T-helper 1 cell treated with Interleukin-12 subunit alpha and Interleukin-12 subunit beta and Interleukin-4 antibody, amounts not matched to agents 30 μg/mL and 1 μg/mL, for 36 hours (primary cell): ENCODE measurements around the gene TSC22D3.
A peak's percentile ranks its signal among the peaks of the same experiment; 100 is the strongest.
"Not testable (repeated sequence)": the region's sequence is repeated elsewhere in the genome, so short reads cannot be mapped to it uniquely, and the experiment has no call there.

Source experiments
- H3K27ac Mint-ChIP-seq: one replicate; pipeline ENCODE4 v1.8.0; 2021; ENCODE audit warnings: mild to moderate bottlenecking, mixed read lengths
- H3K27me3 Mint-ChIP-seq: one replicate; pipeline ENCODE4 v1.8.0; 2021; ENCODE audit warnings: low read depth, mixed read lengths
- H3K36me3 Mint-ChIP-seq: one replicate; pipeline ENCODE4 v1.8.0; 2021; ENCODE audit warnings: low read depth, mixed read lengths
- H3K4me1 Mint-ChIP-seq: one replicate; pipeline ENCODE4 v1.8.0; 2021; ENCODE audit warnings: low read depth, mixed read lengths
- H3K4me3 Mint-ChIP-seq: one replicate; pipeline ENCODE4 v1.8.0; 2021; ENCODE audit warnings: mild to moderate bottlenecking, moderate library complexity, mixed read lengths
- H3K9me3 Mint-ChIP-seq: one replicate; pipeline ENCODE4 v1.8.0; 2021; ENCODE audit warnings: mixed read lengths

Gene TSC22D3

DNA sequence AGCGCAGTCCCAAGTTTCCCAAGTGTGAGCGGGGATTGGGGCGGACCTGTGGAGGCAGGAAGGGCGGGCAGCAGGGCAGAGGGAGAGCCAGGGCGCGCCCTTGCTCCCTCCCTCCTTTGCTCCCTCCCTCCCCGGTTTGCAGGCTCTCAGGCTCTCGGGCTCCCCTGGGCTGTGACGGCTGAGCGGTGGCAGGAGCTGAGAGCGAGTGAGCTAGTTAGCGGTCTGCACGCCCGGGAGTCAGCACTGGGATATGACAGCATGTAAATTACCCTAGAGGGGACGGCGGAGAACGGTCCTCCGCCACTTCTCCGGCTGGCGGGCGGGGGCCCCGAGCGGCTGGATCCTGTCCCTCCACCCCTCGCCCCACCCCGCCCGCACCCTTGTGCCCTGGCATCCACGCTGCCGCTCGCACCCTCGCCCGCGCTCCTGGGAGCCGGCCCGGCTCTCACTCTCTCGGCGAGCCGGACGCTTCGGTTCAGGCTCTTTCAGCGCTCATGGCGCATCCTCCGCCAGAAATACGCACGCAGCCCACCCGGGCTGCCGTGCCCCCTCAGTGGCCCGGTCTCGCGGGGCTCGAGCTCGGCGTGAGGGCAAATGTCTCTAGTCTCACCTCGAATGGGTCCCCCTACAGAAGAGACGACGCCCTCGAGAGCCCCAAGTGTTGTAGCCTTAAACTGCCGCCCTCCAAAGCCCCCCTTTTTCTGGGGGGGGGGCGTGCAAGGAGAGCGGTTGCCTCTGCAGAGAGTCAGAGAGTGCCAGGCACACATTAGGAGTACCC, at the start of gene TSC22D3:
Gene TSC22D3, minus strand, starts transcription at position 54 of the 778 bp plus-strand sequence. CDS start 368 bp downstream, outside the sequence.
- Mint-ChIP-seq H3K9me3 (no peaks in the 10 kb centered on the region), H3K4me3 (peak within 1 kb of the TSS; percentile 83), H3K4me1 (peaks cover 12% of the 10 kb centered on the region), H3K27ac (peak within 1 kb of the TSS; percentile 57), H3K27me3 (peaks cover 16% of the 10 kb centered on the region), H3K36me3 (no peaks in the 10 kb centered on the region)

GRCh38 chrX:107823456-107823855, 47.9 kb upstream of the TSC22D3 start:
- Mint-ChIP-seq H3K27me3 (peaks cover 18% of the 10 kb centered on the region), H3K36me3 (no peaks in the 10 kb centered on the region), H3K4me3 (no peak overlapping the region), H3K9me3 (no peaks in the 10 kb centered on the region), H3K27ac (no peak overlapping the region), H3K4me1 (peaks cover 18% of the 10 kb centered on the region)

DNA sequence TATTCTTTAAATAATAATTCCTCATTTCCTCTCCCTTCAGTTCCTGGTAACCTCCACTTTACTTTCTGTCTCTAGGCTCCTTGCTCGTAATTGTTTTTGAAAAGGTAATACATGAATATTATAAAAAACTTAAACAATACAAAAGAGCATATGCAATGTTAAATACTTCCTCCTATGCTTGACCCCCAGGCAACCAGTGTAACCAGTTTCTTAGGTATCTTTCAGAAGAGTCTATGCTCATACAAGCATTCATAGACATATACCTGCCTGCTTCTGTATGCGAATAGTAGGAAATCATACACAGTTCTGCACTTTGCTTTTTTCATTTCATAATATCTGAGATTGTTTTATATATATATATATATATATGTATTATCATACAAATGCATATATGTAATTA, 47.5 kb upstream of the TSC22D3 start:
- H3K4me3 Mint-ChIP-seq, result no peak overlapping the region
- H3K27me3 Mint-ChIP-seq, result peaks cover 18% of the 10 kb centered on the region
- H3K27ac Mint-ChIP-seq, result no peak overlapping the region
- H3K4me1 Mint-ChIP-seq, result peaks cover 18% of the 10 kb centered on the region
- H3K36me3 Mint-ChIP-seq, result no peaks in the 10 kb centered on the region
- no peaks in the 10 kb centered on the region for H3K9me3 Mint-ChIP-seq

- no peaks in the 10 kb centered on the region for H3K9me3 Mint-ChIP-seq
- H3K27ac Mint-ChIP-seq, result no peak overlapping the region
- H3K4me1 Mint-ChIP-seq, result peaks cover 3% of the 10 kb centered on the region
- H3K27me3 Mint-ChIP-seq, result peaks cover 5% of the 10 kb centered on the region
- H3K36me3 Mint-ChIP-seq, result no peaks in the 10 kb centered on the region
- H3K4me3 Mint-ChIP-seq, result no peak overlapping the region
Observed at GRCh38 chrX:107818900-107819521, 43.4 kb upstream of the TSC22D3 start.

DNA sequence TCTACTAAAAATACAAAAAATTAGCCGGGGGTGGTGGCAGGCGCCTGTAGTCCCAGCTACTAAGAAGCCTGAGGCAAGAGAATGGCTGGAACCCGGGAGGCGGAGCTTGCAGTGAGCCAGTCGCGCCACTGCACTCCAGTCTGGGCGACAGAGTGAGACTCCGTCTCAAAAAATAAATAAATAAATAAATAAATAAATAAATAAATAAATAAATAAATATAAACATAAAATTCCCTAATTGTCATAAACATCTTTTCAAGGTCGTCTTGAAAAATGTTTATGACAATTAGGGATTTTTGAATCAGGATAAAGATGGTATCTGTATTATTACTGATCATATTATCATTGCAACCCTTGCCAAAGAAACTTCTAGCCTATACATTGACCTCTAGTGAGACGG, 34.5 kb upstream of the TSC22D3 start:
- H3K9me3 Mint-ChIP-seq, H3K27me3 Mint-ChIP-seq, H3K36me3 Mint-ChIP-seq: not testable (repeated sequence)

GRCh38 chrX:107805179-107805578, 29.6 kb upstream of the TSC22D3 start:
- no peaks in the 10 kb centered on the region for H3K4me1 Mint-ChIP-seq
- peaks cover 4% of the 10 kb centered on the region for H3K27me3 Mint-ChIP-seq
- no peak overlapping the region for H3K4me3 Mint-ChIP-seq
- H3K36me3 Mint-ChIP-seq, result no peaks in the 10 kb centered on the region
- H3K27ac Mint-ChIP-seq, result no peak overlapping the region
- no peaks in the 10 kb centered on the region for H3K9me3 Mint-ChIP-seq

More for the DNA sequence above, 34.5 kb upstream of the TSC22D3 start:
- not testable (repeated sequence) for H3K27ac Mint-ChIP-seq, H3K4me1 Mint-ChIP-seq, H3K4me3 Mint-ChIP-seq

DNA sequence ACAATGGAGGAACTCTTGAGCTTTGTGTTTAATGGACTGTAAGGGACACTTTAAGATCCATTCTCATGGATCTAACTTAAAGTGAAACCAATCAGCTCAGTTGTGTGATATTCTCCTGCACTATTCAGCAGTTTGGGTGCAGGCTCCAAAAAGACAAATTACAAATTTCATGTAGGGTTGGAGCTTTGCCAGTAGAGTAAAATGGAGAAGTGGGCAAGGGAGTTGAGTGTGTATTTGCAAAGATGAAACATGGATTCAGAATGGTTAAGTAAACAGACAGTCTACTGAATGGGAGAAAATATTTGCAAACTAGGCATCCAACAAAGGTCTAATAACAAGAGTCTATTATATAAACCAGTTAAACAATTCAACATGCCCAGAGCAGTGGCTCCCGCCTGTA, 28.8 kb upstream of the TSC22D3 start:
- peaks cover 8% of the 10 kb centered on the region for H3K27me3 Mint-ChIP-seq
- H3K4me1 Mint-ChIP-seq, result no peaks in the 10 kb centered on the region
- H3K36me3 Mint-ChIP-seq, result no peaks in the 10 kb centered on the region
- H3K4me3 Mint-ChIP-seq, result no peak overlapping the region
- H3K27ac Mint-ChIP-seq, result no peak overlapping the region
- no peaks in the 10 kb centered on the region for H3K9me3 Mint-ChIP-seq

- H3K36me3 Mint-ChIP-seq, result no peaks in the 10 kb centered on the region
- H3K4me3 Mint-ChIP-seq, result no peak overlapping the region
- H3K27me3 Mint-ChIP-seq, result peaks cover 12% of the 10 kb centered on the region
- no peaks in the 10 kb centered on the region for H3K4me1 Mint-ChIP-seq
- H3K9me3 Mint-ChIP-seq, result no peaks in the 10 kb centered on the region
- no peak overlapping the region for H3K27ac Mint-ChIP-seq
Observed at GRCh38 chrX:107787827-107788226, 12.2 kb upstream of the TSC22D3 start.

DNA sequence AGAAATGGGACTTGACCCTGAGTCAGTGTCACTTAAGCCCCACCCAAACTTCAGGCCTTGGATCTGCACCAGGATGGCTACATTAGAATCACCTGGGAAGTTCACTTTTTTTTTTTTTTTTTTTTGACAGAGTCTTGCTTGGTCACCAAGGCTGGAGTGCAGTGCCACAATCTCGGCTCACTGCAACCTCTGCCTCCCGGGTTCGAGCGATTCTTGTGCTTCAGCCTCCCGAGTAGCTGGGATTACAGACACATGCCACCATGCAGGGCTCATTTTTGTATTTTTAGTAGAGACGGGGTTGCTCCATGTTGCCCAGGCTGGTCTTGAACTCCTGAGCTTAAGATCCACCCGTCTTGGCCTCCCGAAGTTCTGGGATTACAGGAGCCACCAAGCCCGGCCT, 4.9 kb upstream of the TSC22D3 start:
- Mint-ChIP-seq H3K27ac (no peak overlapping the region), H3K9me3 (no peaks in the 10 kb centered on the region), H3K4me1 (peaks cover 12% of the 10 kb centered on the region), H3K4me3 (no peak overlapping the region), H3K36me3 (no peaks in the 10 kb centered on the region), H3K27me3 (peaks cover 9% of the 10 kb centered on the region)

- H3K4me3 Mint-ChIP-seq, result peak within 1 kb of the TSS; percentile 83
- peaks cover 12% of the 10 kb centered on the region for H3K4me1 Mint-ChIP-seq
- peaks cover 16% of the 10 kb centered on the region for H3K27me3 Mint-ChIP-seq
- peak within 1 kb of the TSS; percentile 44 for H3K27ac Mint-ChIP-seq
- no peaks in the 10 kb centered on the region for H3K9me3 Mint-ChIP-seq
- H3K36me3 Mint-ChIP-seq, result no peaks in the 10 kb centered on the region
Observed at GRCh38 chrX:107777536-107777832, 1.9 kb upstream of the TSC22D3 start, which contains the start of gene NCBP2L. Gene NCBP2L, plus strand, starts transcription at chrX:107777733. Its CDS starts 16,488 bp downstream, at chrX:107794221.

- H3K27me3 Mint-ChIP-seq, result peaks cover 16% of the 10 kb centered on the region
- H3K4me3 Mint-ChIP-seq, result peak overlapping the region; percentile 83
- H3K9me3 Mint-ChIP-seq, result no peaks in the 10 kb centered on the region
- H3K36me3 Mint-ChIP-seq, result no peaks in the 10 kb centered on the region
- peak overlapping the region; percentile 57 for H3K27ac Mint-ChIP-seq
- H3K4me1 Mint-ChIP-seq, result peaks cover 12% of the 10 kb centered on the region
Observed at GRCh38 chrX:107776649-107777535, 1.3 kb upstream of the TSC22D3 start.

GRCh38 chrX:107775000-107775733, 420 bp downstream of the TSC22D3 start:
- H3K4me1 Mint-ChIP-seq, result peaks cover 12% of the 10 kb centered on the region
- no peaks in the 10 kb centered on the region for H3K36me3 Mint-ChIP-seq
- peak overlapping the region; percentile 40 for H3K4me3 Mint-ChIP-seq
- H3K27ac Mint-ChIP-seq, result no peak overlapping the region
- H3K9me3 Mint-ChIP-seq, result no peaks in the 10 kb centered on the region
- peaks cover 16% of the 10 kb centered on the region for H3K27me3 Mint-ChIP-seq

GRCh38 chrX:107773906-107774435, 1.6 kb downstream of the TSC22D3 start:
- Mint-ChIP-seq H3K9me3 (no peaks in the 10 kb centered on the region), H3K4me1 (peaks cover 12% of the 10 kb centered on the region), H3K27me3 (peaks cover 16% of the 10 kb centered on the region), H3K36me3 (no peaks in the 10 kb centered on the region), H3K27ac (no peak overlapping the region), H3K4me3 (no peak overlapping the region)

DNA sequence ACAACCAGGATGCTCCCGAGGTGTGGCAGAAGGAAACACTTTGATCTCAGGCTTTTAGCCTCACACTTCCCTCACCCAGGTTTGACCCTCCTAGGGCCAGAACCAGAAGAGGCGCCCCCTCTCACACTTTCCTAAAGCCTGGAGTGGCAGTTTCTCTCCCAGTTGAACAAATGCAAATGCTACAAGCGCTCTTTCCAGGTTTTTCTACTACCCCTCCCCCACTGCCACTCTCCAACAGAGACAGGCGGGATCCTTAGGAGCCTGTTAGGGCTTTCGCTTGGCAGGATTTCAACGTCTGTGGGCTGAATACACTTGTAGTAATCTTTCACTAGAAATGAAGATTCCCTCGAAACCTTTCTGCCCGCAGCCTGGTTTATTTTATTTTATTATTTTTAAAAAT, 2.4 kb downstream of the TSC22D3 start:
- Mint-ChIP-seq H3K27me3 (peaks cover 16% of the 10 kb centered on the region), H3K36me3 (no peaks in the 10 kb centered on the region), H3K9me3 (no peaks in the 10 kb centered on the region), H3K4me1 (peaks cover 12% of the 10 kb centered on the region), H3K4me3 (no peak overlapping the region), H3K27ac (no peak overlapping the region)
